ENCODE data around the gene AQP1.

DNA sequence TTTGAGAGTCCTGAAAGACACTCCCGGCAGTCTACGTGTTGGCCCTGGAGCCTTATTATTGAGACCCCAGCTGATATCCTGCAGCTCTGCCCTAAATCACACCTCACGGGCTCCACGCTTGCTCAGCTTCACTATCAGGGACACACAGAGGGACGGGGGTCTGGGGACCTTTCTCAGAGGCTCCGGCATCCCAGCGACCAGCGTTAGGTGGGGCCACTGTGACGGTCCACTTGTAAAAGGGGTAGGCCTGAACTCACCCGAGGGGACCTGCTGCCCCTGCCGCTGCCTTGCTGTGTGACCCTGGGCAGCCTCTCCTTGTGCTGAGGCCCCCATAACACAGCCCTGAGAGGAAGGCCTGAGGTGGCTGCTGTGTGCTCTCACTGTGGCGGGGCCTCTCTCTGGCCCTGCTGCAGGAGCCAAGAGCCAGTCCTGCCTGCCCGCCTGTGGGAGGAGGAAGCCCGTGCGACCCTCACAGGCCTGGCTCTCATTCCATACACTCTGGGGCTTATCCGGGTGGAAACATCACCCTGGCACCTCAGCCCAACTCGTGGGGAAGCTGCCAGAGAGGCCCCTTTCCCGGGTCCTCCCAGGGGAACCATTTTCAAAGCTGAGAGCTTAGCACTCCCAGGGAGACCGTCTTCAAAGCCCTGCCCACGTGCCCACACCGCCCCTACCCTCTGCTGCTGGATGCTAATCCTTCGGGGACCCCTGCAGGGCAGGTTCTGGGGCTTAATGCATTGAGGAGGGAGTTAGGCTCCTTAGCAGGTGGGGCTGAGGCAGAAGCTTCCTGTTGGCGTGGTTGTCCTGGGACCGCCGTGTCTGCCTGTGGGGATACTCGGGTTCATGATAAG, 21.7 kb downstream of the AQP1 start:
- TF ChIP-seq, protein P1, sequence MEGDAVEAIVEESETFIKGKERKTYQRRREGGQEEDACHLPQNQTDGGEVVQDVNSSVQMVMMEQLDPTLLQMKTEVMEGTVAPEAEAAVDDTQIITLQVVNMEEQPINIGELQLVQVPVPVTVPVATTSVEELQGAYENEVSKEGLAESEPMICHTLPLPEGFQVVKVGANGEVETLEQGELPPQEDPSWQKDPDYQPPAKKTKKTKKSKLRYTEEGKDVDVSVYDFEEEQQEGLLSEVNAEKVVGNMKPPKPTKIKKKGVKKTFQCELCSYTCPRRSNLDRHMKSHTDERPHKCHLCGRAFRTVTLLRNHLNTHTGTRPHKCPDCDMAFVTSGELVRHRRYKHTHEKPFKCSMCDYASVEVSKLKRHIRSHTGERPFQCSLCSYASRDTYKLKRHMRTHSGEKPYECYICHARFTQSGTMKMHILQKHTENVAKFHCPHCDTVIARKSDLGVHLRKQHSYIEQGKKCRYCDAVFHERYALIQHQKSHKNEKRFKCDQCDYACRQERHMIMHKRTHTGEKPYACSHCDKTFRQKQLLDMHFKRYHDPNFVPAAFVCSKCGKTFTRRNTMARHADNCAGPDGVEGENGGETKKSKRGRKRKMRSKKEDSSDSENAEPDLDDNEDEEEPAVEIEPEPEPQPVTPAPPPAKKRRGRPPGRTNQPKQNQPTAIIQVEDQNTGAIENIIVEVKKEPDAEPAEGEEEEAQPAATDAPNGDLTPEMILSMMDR (IDR thresholded peaks at IDR 0.05): no peak
- TF ChIP-seq POLR2A (IDR thresholded peaks at IDR 0.05): no peak

All from thyroid gland (tissue), 4 donors.